HG02970 (cell line): ENCODE results near the gene PDX1.

ENCODE experiments used
- ATAC-seq: cut with Tn5 transposase; IDR thresholded peaks from one replicate; pipeline ENCODE4 v1.9.1; 2021; ENCODE audit warnings: mild to moderate bottlenecking, moderate library complexity, moderate number of reproducible peaks; ENCODE audit not compliant: unreplicated experiment, low FRiP score

The PDX1 gene

DNA sequence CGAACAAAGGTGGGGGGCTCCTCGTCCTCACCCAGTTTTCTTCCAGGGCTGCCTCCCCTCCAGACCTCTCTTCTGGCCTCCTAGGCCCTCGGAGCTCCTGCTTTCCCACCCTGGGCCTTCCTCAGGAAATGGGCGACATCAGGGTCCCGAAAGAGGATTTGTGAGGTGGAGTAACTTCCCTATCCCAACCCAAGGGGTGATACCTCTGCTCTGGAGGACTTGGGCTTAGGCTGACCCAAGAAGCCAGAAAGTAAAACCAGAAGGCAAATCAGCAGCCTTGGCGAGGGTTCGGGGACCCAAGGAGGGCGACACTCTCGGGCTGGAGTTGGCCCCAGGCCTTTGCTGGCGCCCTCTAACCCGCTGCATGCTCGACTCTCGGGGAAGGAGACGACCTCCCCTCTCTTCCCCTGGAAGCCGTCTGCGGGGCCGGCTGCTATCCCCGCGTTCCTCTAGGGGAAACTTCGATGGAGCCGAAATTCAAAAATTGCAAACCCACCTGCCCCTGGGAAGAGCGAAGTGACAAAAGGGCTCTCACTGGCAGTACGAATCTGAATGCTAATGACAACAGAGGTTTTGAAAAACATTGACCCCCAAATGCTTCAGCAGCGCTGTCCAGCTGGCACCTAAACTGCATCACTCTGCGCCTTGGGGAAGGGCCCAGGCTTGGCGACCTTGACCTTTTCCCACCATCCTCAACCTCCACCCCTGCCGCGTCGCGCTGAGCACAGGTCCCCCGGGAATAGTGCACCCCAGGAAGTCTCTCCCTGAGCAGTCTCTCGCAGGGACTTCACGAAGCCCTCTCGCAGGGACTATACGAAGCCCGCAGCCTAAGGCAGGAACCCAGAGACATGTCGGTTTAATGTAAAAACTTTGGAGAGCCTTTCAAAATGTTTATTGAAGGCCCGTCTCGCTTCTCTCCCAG is 2.4 kb downstream of the PDX1 start:
- ATAC-seq = no peak

GRCh38 chr13:27922883-27923612 is 3.2 kb downstream of the PDX1 start:
- ATAC-seq = no peak

DNA sequence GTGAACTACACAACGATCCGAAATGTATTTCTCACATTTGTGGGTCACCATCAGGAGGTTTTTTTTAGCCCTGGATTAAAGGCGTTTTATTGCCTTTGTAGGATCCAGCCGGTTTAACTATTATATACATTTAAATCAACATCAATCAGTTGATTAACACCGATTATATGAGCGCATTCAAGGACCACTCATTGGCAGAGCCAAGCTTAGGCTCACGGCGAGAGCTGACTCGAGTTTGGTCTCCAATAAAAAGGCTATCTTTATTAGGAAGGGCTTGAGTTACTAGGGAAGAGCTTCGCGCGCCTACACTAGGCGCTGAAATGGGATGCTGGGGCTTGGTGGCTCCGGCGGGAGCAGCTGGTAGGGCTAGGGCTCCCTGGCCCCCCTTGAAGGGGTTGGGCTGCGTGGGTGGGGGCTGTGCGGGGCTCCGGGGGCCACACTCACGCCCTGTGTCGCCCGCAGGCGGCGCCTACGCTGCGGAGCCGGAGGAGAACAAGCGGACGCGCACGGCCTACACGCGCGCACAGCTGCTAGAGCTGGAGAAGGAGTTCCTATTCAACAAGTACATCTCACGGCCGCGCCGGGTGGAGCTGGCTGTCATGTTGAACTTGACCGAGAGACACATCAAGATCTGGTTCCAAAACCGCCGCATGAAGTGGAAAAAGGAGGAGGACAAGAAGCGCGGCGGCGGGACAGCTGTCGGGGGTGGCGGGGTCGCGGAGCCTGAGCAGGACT is 4.2 kb downstream of the PDX1 start:
- ATAC-seq = no peak

GRCh38 chr13:27924529-27925141 is 4.8 kb downstream of the PDX1 start:
- no peak for ATAC-seq

GRCh38 chr13:27925220-27925991 is 5.6 kb downstream of the PDX1 start:
- no peak for ATAC-seq

GRCh38 chr13:27926644-27927434 is 7.0 kb downstream of the PDX1 start:
- no peak for ATAC-seq

DNA sequence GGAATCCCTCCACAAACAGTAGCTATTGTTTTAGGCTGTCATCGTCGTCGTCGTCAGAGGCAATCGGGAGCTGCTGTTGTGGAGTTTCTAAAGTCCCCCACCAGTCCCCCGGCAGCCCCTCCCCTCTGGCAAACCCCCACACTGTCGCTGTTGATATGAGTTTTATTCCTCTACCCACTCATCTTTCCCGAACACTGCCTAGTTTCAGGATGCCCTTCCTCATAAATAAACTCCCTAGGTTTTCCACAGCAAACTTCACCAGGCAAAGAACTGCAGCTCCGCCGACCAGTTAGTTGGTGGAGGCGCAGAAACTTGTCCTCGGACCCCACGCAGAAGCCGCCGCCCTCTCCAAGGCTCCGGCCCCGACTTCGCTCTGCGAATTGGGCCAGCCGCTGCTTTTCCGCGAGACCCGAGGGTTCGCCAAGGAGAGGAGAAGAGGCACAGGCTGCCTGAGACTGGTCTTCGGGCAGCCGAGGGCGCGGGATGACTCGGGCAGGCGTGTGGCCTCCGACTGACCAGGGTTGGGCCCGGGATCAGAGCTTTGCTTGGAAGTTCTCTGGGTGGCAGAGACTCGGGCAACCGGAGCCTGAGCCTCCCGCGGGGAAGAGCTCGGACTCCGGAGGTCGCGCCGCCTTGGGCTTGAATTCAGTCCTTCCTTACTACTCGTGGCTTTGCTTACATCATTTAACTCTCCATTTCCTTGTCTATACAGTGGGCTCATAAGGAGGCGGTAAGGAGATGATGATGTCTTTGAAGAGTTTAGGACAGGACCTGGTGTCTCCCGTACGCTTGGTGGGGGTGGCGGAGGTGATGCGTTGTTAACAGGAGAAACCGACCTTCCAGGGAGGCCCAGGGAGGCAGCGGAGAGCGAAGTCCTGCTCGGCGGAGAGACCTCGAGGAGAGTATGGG is 7.9 kb downstream of the PDX1 start:
- ATAC-seq = no peak

DNA sequence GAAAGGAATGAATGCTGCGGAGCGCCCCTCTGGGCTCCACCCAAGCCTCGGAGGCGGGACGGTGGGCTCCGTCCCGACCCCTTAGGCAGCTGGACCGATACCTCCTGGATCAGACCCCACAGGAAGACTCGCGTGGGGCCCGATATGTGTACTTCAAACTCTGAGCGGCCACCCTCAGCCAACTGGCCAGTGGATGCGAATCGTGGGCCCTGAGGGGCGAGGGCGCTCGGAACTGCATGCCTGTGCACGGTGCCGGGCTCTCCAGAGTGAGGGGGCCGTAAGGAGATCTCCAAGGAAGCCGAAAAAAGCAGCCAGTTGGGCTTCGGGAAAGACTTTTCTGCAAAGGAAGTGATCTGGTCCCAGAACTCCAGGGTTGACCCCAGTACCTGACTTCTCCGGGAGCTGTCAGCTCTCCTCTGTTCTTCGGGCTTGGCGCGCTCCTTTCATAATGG is 8.6 kb downstream of the PDX1 start:
- ATAC-seq = no peak

DNA sequence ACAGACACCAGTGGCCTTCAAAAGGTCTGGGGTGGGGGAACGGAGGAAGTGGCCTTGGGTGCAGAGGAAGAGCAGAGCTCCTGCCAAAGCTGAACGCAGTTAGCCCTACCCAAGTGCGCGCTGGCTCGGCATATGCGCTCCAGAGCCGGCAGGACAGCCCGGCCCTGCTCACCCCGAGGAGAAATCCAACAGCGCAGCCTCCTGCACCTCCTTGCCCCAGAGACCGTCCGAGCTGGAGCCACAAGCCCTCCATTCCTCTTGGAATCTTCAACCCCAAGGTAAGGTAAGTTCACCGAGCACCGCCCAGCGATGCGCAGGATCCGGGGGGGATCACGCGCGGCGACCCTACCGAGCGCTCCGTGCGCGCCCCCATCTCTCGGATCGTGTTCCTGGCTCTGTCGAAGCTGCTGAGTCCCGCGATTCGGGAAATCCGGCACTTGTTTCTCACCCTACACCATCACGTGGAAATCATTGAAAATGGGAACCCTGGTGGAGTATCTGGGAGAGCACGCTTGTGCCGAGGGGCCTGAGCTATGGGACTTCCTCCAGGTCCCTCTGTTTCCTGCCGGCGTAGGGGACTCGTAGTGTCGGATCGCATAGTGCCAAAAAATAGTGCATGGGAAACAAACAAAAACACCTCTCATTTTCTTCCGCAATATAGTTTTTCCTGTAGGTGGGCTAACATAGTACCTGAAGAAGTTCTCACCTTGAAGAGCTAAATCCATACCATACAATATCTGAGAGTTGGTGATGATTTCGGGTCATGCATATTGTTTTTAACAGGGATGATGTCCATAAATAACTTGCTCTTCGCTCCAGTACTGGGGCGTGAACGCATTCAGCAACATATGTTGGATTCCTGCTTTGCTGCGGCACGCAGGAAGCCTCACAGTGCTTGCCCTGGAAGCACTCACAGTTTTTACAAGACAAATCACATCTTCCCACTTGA is 9.3 kb downstream of the PDX1 start:
- ATAC-seq = no peak

- ATAC-seq = no peak
Observed at GRCh38 chr13:27929868-27930267, 10.1 kb downstream of the PDX1 start.

- ATAC-seq = no peak
Observed at GRCh38 chr13:27933118-27933517, 13.3 kb downstream of the PDX1 start.

GRCh38 chr13:27933580-27934328 is 14.0 kb downstream of the PDX1 start:
- no peak for ATAC-seq

DNA sequence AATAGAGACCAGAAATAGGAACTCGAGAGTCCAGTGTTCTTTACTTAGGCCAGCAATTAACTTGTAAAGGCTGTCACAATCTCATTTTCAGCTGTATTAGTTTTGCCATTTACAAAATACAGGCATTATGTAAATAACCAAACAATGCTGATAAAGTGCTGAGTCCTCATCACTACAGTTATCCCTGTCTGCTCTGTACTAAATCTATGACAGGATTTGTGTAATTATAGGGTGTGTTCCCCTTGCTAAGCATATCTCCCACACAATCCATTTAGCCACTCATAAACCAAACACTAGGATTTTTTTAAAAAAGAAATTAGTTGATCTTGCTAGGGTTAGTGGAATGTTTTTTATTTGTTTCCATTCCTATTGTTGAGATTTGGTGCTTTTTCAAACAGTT is 23.2 kb downstream of the PDX1 start:
- ATAC-seq = no peak

DNA sequence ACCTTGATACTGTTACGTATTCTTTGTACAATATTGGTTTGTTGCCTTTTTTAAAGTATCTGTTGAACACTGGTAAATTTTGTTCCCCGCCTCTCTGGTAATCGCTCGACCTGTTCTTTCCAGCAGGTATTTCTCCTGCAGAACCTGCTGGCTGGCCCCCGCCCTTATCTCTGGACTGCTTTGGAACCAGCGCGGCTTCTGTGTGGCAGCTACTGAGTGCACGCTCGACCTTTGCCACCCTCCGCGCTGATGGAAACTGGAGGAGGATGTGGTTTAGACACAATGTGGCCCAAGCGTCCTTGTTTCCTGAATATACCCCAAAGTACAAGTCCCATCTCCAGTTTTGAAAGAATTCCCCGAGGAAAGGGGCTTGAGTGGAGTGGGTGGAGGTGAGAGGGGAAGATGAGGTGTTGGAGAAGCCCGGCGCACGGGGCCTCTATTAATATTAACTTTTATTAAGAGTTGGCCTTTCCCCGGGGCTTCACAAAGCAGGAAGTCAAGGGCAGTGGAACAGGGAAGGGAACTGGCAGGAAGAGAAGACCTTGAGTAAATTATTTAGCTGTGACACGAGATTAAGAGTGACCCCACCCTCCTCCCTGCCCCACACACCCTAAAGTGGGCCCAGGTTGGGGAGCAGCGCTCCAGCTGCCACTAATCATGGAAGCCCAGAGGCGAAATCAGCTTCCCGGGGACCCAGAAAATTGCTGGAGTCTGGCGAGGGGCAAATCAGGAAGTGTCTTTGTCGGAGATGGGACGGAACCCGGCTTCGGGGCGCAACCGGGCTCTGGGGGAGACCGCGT is 33.3 kb downstream of the PDX1 start:
- no peak for ATAC-seq

- no peak for ATAC-seq
Observed at GRCh38 chr13:27953676-27954405, 34.0 kb downstream of the PDX1 start.
